PFSK-1 (cell line): ENCODE data around the gene FSD2.

Source experiments
- FOXP2 ChIP-seq: optimal IDR thresholded peaks from 2 replicates; pipeline ENCODE3; 2011; ENCODE audit warnings: borderline replicate concordance, control low read depth, inconsistent platforms; ENCODE audit not compliant: insufficient read depth; ENCODE audit errors: extremely low read length, extremely low read depth
- POLR2AphosphoS5 ChIP-seq: IDR thresholded peaks from 2 replicates; pipeline ENCODE4 v1.6.1; 2012; ENCODE audit warnings: low read depth, mild to moderate bottlenecking, control low read depth, low read length, moderate library complexity
- SIN3A ChIP-seq: IDR thresholded peaks from 2 replicates; pipeline ENCODE4 v1.6.1; 2012; ENCODE audit warnings: mild to moderate bottlenecking, low read length, moderate library complexity, borderline replicate concordance; ENCODE audit not compliant: insufficient read depth
- TAF1 ChIP-seq: IDR thresholded peaks from 2 replicates; pipeline ENCODE4 v1.6.1; 2012; ENCODE audit warnings: low read length, control low read depth, borderline replicate concordance; ENCODE audit not compliant: insufficient read depth
- TF ChIP-seq, protein P1 (sequence below), 2 experiments: IDR thresholded peaks; 2 replicates each; pipeline versions ENCODE4 v1.6.1 to v1.8.0; 2011 to 2012; ENCODE audit warnings: low read depth in 2 of 2, low read length in 2 of 2, control low read depth in 1 of 2, inconsistent platforms in 1 of 2, mild to moderate bottlenecking in 1 of 2, moderate library complexity in 1 of 2; ENCODE audit not compliant: insufficient read depth in 1 of 2

The FSD2 gene

DNA sequence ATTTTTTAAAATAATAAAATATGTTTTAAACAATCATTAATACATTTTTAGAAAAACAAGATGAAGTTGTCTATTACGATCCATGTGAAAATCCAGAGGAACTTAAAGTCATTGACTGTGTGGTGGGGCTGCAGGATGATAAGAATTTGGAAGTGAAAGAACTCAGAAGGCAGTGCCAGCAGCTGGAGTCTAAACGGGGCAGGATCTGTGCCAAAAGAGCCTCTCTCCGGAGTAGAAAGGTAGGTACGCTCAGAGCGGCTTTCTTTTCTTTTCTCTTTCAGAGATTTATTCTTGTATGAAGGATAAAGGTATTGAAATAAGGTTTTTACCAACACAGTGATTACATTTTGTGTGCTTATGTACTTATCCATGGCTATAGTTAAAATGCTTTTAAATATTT, 17.2 kb upstream of the FSD2 start:
- TF ChIP-seq FOXP2 (no peak), SIN3A (no peak), POLR2AphosphoS5 (no peak), TAF1 (no peak)
- TF ChIP-seq, protein P1, sequence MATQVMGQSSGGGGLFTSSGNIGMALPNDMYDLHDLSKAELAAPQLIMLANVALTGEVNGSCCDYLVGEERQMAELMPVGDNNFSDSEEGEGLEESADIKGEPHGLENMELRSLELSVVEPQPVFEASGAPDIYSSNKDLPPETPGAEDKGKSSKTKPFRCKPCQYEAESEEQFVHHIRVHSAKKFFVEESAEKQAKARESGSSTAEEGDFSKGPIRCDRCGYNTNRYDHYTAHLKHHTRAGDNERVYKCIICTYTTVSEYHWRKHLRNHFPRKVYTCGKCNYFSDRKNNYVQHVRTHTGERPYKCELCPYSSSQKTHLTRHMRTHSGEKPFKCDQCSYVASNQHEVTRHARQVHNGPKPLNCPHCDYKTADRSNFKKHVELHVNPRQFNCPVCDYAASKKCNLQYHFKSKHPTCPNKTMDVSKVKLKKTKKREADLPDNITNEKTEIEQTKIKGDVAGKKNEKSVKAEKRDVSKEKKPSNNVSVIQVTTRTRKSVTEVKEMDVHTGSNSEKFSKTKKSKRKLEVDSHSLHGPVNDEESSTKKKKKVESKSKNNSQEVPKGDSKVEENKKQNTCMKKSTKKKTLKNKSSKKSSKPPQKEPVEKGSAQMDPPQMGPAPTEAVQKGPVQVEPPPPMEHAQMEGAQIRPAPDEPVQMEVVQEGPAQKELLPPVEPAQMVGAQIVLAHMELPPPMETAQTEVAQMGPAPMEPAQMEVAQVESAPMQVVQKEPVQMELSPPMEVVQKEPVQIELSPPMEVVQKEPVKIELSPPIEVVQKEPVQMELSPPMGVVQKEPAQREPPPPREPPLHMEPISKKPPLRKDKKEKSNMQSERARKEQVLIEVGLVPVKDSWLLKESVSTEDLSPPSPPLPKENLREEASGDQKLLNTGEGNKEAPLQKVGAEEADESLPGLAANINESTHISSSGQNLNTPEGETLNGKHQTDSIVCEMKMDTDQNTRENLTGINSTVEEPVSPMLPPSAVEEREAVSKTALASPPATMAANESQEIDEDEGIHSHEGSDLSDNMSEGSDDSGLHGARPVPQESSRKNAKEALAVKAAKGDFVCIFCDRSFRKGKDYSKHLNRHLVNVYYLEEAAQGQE (IDR thresholded peaks at IDR 0.05; ENCODE audit: insufficient read depth in 1 of 2, low read depth in 2 of 2, low read length in 2 of 2) = no peak

DNA sequence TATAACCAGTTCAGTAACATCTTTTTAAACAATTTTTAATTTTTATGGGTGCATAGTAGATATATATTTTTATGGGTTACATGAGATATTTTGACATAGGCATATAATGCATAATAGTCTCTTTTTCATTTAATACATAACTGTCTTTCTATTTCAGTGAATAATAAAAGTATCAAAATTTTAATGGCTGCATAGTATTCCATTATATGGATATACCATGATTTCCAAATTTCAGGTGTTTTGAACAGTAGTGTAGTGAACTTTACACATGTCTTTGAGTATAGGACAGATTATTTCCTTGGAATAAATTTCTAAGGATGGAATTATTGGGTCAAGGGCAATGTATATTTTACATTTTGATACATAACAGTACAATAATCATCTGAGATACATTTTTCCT, 14.3 kb upstream of the FSD2 start:
- no peak for TF ChIP-seq SIN3A
- TF ChIP-seq TAF1 = no peak
- TF ChIP-seq FOXP2 = no peak
- TF ChIP-seq, protein P1 (IDR thresholded peaks at IDR 0.05; ENCODE audit: insufficient read depth in 1 of 2, low read depth in 2 of 2, low read length in 2 of 2) = no peak
- no peak for TF ChIP-seq POLR2AphosphoS5

DNA sequence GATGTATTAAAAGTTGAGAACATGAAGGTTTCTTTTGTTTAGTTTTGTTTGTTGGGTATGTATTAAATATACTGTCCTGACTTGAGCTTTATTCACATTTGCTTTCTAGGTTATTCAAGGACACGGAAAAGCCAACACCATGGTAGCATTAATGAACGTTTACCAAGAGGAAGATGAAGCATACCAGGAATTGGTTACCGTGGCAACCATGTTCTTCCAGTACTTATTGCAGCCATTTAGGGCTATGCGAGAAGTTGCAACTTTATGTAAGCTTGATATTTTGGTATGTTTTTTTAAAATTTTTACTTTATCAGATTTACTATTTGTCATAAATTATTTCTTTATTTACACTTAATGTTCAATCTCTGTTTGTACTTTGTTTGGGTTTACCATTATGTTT, 7.1 kb upstream of the FSD2 start:
- TF ChIP-seq, protein P1 (IDR thresholded peaks at IDR 0.05; ENCODE audit: insufficient read depth in 1 of 2, low read depth in 2 of 2, low read length in 2 of 2) = no peak
- no peak for TF ChIP-seq POLR2AphosphoS5
- TF ChIP-seq TAF1 = no peak
- TF ChIP-seq FOXP2 = no peak
- TF ChIP-seq SIN3A = no peak

DNA sequence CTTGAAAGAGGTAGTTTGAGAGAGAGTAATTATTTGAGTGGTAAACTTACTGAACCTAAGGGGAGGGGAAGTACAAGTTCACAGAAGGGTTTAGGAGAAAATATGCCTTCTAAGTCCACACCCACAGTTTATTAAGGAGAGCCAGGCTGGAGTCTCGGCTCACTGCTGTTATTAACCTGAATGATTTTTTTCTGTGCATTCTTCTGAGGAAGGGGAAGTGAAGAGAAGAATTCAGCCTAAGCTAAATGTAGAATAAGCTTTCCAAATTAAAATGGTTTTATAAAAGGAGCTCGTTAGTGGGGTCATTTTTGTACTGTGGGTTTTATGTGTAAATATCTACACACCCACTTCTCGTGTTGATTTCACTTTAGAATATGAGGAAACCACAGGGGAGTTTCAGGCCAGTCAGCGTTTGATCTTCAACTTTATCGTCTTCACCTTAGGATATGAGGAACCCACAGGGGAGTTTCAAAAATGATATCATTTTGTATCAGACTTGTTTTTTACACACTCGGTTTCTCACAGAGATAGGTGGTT, 5.1 kb upstream of the FSD2 start:
- TF ChIP-seq POLR2AphosphoS5 (no peak), FOXP2 (no peak), SIN3A (no peak), TAF1 (no peak)
- TF ChIP-seq, protein P1 (IDR thresholded peaks at IDR 0.05; ENCODE audit: insufficient read depth in 1 of 2, low read depth in 2 of 2, low read length in 2 of 2) = no peak
